Stimulated activated CD4-positive, alpha-beta T cell treated with anti-CD3 and anti-CD28 coated beads, Interleukin-15, amount 100 ng/mL, for 48 hours (primary cell): ENCODE measurements around the gene CD38.
"Not testable (repeated sequence)": the region's sequence is repeated elsewhere in the genome, so short reads cannot be mapped to it uniquely, and the experiment has no call there.

Experiments
- DNase-seq, 2 donors: peaks; one replicate each; pipeline ENCODE4 v3.0.0-alpha.2; 2020; ENCODE audit warnings: low read depth in 2 of 2

CD38 gene

GRCh38 chr4:15762460-15762859 lies 15.7 kb upstream of the CD38 start:
- not testable (repeated sequence) for DNase-seq

- DNase-seq: no peak
Measured at GRCh38 chr4:15765391-15765790, 12.7 kb upstream of the CD38 start.

DNA sequence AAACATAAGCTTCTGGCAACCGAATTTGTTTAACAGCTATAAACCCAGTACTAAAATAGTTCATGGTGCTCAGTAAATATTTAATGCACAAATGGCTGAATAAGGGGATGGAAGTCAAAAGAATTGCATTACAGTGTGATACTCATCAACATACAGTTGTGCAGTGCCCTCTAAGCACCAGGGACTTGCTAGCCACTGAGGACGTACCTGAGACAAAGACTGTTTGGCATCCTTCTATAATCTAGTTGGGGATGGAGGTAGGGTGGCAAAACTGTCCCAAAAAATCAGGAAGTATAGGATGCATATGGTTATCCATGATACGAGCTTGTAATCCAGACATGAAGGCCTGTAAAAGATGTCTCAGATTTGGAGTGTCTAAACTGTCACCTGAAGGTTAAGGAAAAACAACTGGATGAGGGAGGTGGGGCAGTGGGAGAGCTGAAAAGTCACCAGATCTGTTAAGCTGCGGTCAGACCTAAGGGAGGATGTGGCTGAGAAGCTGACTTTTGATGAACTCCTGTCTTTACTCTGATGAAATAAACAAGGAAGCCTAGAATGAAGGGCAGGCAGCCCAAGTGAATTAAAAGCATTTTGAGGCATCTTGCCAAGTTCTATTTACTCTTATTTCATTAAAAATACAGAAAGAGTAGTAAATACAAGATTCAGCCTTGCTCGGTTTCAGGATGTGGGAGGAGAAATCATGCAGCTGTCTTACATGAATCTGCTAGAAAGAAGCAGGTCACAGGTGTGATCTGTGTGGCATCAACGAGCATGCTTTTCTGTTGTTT lies 12.0 kb upstream of the CD38 start:
- DNase-seq: no peak

DNA sequence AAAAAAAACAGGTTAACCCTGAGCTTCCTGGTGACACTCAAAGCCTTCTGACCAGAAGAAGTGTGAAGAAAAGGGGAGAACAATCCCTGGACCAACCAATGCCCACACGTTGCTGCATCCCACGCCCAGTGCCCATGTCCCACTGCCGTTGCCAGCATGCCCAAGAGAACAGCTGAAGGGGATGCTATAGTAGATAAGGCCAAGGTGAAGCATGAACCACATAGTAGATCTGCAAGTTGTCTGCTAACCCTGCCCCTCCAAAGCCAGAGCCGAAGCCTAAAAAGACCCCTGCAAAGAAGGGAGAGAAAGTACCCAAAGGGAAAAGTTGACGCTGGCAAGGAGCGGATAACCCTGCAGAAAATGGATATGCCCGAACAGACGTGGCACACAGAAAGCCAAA lies 11.3 kb upstream of the CD38 start:
- DNase-seq: no peak

- no peak for DNase-seq
Measured at GRCh38 chr4:15769202-15769601, 8.9 kb upstream of the CD38 start.

DNA sequence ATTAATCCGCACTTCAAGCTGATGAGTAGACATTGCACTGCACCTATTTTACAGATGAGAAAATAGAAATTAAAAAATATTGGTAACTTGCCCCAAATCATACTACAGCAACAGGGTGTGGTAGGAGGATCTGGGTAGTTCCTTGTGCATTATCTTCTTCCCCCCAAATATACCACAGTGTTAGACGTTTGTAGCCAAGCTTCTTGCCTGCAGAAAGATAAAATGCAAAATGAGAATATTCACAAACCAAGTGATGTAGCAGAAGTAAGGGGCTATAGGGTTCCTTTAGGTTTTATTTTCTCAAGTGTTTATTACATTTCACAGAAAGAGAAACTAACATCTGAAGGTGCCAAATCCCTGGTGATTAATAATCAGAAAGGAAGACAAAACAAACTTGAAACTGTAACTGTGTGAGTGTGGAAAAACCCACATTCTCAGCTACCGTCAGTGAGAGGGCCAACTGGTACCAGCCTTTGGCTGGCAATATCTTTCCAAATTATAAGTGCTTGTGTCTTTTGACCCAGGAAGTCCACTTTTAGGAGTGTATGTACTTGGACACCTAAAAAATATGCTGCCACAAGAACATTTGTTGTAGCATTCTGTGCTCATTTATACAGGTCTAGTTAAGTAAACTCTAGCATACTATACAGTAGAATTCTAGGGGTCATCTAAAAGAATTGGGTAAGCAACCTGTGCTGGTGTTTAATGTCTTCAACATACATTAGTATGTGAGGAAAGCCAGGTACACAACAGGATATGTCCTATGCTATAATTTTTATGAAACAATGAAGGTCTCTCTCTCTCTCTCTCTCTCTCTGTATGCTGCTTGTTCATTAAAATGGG lies 6.7 kb upstream of the CD38 start:
- DNase-seq: no peak

- no peak for DNase-seq
Measured at GRCh38 chr4:15774020-15774420, 4.1 kb upstream of the CD38 start.

- DNase-seq: no peak
Measured at GRCh38 chr4:15776871-15777648, 1.1 kb upstream of the CD38 start.

DNA sequence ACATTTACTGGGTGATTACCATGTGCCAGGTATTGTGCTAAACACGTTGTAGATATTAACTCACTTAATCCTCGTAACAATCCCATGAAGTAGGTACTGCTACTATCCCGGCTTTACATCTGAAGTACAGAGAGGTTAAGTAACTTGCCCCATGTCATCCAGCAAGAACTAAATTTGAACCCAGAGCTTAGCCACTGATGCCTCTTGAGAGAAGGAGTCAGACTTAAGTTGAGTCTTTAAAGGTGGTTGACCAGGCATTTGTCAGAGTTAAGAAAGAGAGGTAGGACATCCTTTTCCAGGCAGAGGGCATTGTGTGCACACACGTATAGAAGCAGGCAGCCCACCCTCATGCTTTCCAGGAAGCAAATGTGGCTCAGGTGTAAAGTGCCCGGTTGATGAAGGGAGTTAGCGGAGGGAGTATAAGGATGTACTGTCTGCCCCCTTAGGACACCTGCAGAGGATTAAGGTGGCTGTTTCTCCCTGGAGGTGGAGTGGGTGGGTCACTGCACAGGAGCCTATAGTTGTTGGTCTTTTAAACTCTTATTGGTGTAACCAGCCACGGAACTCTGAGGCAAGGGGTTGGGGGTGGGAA lies 335 bp upstream of the CD38 start:
- no peak for DNase-seq

DNA sequence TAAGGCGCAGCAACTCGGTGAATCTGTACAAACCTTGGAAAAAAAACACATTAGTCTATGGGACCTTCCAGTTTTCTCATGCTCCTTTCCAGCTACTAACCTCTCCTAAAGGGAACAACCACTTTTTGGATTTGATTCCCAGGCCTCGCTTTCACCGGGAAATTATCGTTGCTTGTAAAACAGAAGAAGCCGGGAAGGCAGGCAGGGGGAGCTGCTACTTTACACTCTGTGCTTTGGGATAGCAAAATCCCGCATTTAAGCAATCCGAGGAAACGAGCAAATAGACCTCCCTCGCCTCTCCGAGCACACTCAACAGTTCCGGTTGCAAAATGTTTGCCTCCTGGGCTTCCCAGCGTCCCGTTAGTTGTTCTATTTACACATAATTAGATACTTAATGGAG lies 1.2 kb downstream of the CD38 start:
- DNase-seq: no peak

GRCh38 chr4:15779809-15780208 lies 1.7 kb downstream of the CD38 start:
- no peak for DNase-seq

DNA sequence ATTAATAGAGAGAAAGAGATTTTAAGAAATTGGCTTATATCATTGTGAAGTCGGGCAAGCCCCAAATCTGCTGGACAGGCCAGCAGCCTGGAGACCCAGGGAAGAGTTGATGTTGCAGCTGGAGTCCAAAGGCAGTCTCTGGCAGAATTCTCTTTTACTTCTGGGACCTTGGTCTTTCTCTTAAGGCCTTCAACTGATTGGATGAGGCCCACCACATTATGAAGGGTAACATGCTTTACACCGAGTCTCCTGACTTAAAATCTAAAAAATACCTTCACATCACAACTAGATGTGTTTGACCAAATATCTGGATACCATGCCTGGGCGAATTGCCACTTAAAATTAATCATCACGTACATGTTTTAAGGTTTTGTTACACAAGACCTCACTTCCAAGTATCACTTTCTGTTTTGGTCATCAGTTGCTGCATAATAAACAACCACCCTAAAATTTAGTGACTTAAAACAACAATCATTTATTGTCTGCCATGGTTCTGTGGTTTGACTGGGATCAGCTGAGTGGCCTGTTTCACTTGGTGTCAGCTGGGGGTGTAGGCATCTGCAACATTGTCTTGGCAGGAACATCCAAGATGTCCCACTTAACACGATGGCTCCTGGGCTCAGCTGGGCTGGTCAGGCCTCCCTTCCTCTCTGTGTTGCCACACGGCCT lies 3.4 kb downstream of the CD38 start:
- DNase-seq: no peak

- no peak for DNase-seq
Measured at GRCh38 chr4:15783676-15784075, 5.5 kb downstream of the CD38 start.

DNA sequence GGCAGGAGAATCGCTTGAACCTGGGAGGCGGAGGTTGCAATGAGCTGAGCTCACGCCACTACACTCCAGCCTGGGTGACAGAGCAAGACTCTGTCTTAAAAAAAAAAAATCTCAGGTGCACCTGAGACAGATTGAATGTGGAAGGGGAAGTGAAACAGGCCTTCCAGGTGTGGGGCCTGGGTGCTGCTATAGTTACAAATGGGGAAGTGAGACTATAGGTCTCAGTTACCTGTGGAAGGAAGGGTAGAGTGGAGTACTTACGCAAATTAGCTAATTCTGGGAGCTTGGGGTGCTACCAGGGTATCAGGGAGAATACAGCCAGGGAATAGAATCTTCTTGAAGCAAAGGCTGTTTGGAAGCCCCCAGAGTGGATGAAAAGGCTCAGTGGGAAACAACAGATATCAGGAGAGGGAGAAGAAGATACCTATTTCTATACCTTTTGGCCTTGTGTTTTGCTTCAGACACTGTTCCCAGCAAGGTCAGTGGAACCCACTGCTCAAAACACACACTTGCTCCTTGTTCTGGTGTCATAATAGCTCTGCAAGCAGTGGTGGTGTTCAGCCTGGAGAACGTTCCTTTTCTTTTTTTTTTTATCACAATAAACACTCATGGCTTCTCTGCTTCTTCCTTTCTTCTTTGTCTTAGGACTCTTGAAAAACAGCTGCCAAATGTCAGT lies 7.0 kb downstream of the CD38 start:
- no peak for DNase-seq

DNA sequence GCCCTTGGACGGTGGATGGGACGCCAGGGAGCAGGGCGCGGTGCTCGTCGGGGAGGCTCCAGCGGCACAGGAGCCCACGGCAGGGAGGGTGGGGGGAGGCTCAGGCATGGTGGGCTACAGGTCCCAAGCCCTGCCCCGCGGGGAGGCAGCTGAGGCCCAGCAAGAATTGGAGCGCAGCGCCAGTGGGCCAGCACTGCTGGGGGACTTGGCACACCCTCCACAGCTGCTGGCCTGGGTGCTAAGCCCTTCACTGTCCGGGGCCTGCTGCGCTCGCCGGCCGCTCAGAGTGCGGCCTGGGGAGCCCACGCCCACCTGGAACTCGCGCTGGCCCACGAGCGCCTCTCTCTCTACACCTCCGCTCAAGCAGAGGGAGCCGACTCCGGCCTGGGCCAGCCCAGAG lies 8.6 kb downstream of the CD38 start:
- no peak for DNase-seq

DNA sequence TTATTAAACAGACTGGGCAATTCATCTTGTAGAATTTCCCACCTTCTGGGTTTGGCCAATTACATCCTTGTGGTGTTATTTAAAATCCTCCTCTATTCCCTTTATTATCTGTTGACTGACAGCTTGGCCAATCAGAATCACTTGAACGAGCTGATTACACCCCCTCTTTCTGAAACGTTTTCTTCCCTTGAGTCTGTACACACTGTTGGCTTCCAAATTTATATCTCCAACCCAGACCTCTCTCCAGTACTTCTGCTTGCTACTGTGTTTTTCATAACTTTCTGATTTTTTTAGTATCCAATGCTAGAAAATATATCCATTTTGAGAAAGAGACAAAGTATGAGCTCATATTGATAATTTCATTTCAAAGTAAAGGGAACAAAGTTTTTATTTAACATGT lies 14.8 kb downstream of the CD38 start:
- no peak for DNase-seq

GRCh38 chr4:15793506-15794363 lies 15.6 kb downstream of the CD38 start:
- DNase-seq: no peak

DNA sequence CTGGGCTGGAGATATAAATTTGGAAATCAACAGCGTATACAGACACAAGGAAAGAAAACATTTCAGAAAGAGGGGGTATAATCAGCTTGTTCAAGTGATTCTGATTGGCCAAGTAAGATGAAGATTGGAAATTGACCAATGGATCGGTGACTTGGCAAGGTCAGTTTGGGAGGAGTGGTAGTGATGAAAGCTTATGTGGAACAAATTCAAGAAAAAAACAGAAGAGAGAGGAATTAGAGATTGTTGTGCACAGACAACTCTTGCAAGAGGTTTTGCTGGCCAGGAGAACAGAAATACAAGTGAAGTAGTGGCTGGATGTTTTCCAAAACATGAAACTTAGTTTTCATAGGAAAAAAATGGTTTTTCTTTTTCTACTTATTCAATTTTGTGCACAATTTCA lies 16.3 kb downstream of the CD38 start:
- DNase-seq: no peak

DNA sequence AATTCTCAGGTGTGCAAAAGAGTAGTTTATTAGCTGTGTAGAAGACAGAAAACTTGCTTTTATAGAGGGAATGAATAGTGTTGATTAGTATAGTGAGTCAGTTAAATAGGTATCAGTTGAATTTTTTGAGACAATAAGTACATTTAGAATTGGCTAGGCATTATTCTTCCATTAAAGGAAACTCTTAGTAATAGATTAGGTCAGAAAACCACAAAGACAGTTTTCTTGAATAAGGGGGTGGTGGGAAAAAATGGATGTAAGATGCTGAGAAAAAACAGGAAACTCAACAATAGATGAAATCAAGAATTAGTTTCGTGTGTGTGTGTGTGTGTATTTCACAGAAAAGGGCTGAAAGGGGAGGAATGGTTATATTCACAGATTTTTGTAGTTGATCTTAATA lies 16.8 kb downstream of the CD38 start:
- no peak for DNase-seq

DNA sequence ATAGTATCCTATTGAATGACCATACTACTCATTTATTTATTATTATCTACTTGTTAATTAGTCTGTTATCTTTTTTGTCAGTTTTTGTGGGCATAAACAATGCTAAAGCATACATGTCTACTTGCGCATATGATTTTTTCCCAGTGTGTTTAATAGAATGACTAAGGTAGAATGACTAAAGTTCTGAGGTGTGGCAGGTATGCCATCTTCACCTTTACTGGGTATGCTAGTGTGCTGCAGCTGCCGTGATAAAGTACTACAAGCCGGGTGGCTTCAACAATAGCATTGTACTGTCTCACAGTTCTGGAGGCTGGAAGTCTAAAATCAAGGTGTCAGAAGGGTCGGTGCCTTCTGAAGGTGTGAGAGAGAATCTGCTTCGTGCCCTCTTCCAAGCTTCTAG lies 19.2 kb downstream of the CD38 start:
- no peak for DNase-seq
